Measurements from ENCODE around the gene ZBED4. TPM values are rescaled to one million over a fixed set of nuclear protein-coding genes. Genes with fewer than 3 reads are reported as not detected.

The ZBED4 gene
- total RNA-seq, 1 experiment from 2014 or later, result 21.6 TPM

- TF ChIP-seq, protein P1, sequence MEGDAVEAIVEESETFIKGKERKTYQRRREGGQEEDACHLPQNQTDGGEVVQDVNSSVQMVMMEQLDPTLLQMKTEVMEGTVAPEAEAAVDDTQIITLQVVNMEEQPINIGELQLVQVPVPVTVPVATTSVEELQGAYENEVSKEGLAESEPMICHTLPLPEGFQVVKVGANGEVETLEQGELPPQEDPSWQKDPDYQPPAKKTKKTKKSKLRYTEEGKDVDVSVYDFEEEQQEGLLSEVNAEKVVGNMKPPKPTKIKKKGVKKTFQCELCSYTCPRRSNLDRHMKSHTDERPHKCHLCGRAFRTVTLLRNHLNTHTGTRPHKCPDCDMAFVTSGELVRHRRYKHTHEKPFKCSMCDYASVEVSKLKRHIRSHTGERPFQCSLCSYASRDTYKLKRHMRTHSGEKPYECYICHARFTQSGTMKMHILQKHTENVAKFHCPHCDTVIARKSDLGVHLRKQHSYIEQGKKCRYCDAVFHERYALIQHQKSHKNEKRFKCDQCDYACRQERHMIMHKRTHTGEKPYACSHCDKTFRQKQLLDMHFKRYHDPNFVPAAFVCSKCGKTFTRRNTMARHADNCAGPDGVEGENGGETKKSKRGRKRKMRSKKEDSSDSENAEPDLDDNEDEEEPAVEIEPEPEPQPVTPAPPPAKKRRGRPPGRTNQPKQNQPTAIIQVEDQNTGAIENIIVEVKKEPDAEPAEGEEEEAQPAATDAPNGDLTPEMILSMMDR (IDR thresholded peaks at IDR 0.05 in 2 of 3, conservative IDR thresholded peaks at IDR 0.05 in 1 of 3; ENCODE audit: borderline replicate concordance in 1 of 3, insufficient read depth in 1 of 3, low read depth in 2 of 3, low read length in 2 of 3), result no peak
These were observed 73.3 kb downstream of the ZBED4 start (continued) for GRCh38 chr22:49926916-49927315.

GRCh38 chr22:49927483-49928184, 74.0 kb downstream of the ZBED4 start:
- H3K27me3 ChIP-seq (ENCODE audit: insufficient read depth, low read length), result no peaks in the 10 kb centered on the region
- no peak overlapping the region for H3K4me2 ChIP-seq (ENCODE audit: low read length)
- intact Hi-C loops (cut with micrococcal nuclease), result no loop called here
- H3K9ac ChIP-seq (ENCODE audit: low read length), result no peak overlapping the region
- H3K4me1 ChIP-seq (ENCODE audit: control insufficient read depth in 1 of 2, insufficient read depth in 2 of 2, low read length in 2 of 2), result peaks cover 4 to 16% of the 10 kb centered on the region in 2 experiments; a peak in 3 of 4 replicates
- ChIA-PET RAD21 (ENCODE audit: low non-redundant PET in 1 of 2, low total read pairs in 2 of 2, uncharacterized antibody in 2 of 2, unreplicated experiment in 2 of 2) (no interaction called here), CTCF (interaction anchor here (2.3 kb wide), 1 partner anchor 103 kb away, joined by 8 read pairs; no protein-coding TSS in a partner anchor), POLR2A (no interaction called here)
- no peak for DNase-seq (ENCODE audit: low read depth, low spot score)
- H3K36me3 ChIP-seq (ENCODE audit: control insufficient read depth in 1 of 2, insufficient read depth in 2 of 2, low read length in 2 of 2), result no peaks in the 10 kb centered on the region
- H3K9me3 ChIP-seq (ENCODE audit: control insufficient read depth in 1 of 2, insufficient read depth in 1 of 2, low read depth in 1 of 2, low read length in 2 of 2), result no peaks in the 10 kb centered on the region
- no peak for ATAC-seq
- no peak for TF ChIP-seq ZNF274 (IDR thresholded peaks at IDR 0.05; ENCODE audit: low read depth, low read length)
- TF ChIP-seq JUND (IDR thresholded peaks at IDR 0.05), result no peak
- TF ChIP-seq, protein P2, sequence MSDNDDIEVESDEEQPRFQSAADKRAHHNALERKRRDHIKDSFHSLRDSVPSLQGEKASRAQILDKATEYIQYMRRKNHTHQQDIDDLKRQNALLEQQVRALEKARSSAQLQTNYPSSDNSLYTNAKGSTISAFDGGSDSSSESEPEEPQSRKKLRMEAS (IDR thresholded peaks at IDR 0.05), result no peak
- H3K27ac ChIP-seq (ENCODE audit: low read depth, low read length), result no peak overlapping the region
- no peaks in the 10 kb centered on the region for H3K79me2 ChIP-seq (ENCODE audit: insufficient read depth, low read length)
- no peaks in the 10 kb centered on the region for H4K20me1 ChIP-seq (ENCODE audit: insufficient read depth)
- no peaks in the 10 kb centered on the region for H3K9me2 ChIP-seq (ENCODE audit: insufficient read depth)
- H3K4me3 ChIP-seq (replicated peaks in 1 of 2; ENCODE audit: low read depth in 1 of 2, low read length in 2 of 2), result no peak overlapping the region
- BruUV-seq (replicated peaks), result no TSS peak
- no peak overlapping the region for H2AFZ ChIP-seq (ENCODE audit: low read depth, low read length, poor library complexity, severe bottlenecking)

- no peak overlapping the region for H3K4me3 ChIP-seq (replicated peaks in 1 of 2; ENCODE audit: low read depth in 1 of 2, low read length in 2 of 2)
- TF ChIP-seq, protein P1 (IDR thresholded peaks at IDR 0.05 in 2 of 3, conservative IDR thresholded peaks at IDR 0.05 in 1 of 3; ENCODE audit: borderline replicate concordance in 1 of 3, insufficient read depth in 1 of 3, low read depth in 2 of 3, low read length in 2 of 3), result no peak
- TF ChIP-seq JUND (IDR thresholded peaks at IDR 0.05), result no peak
- no peak for TF ChIP-seq ATF3 (IDR thresholded peaks at IDR 0.05)
- no peak for TF ChIP-seq SRF (IDR thresholded peaks at IDR 0.05; ENCODE audit: low read depth)
- TF ChIP-seq SP1 (IDR thresholded peaks at IDR 0.05; ENCODE audit: low read depth), result no peak
- TF ChIP-seq TCF7L2 (IDR thresholded peaks at IDR 0.05; ENCODE audit: borderline replicate concordance, extremely low read depth, insufficient read depth, insufficient read length), result no peak
- no peak for TF ChIP-seq ELF1 (IDR thresholded peaks at IDR 0.05; ENCODE audit: borderline replicate concordance, low read depth)
- no peak for TF ChIP-seq RAD21 (IDR thresholded peaks at IDR 0.05; ENCODE audit: low read depth)
- TF ChIP-seq FOSL1 (IDR thresholded peaks at IDR 0.05; ENCODE audit: low read depth), result no peak
- TF ChIP-seq ZFX (IDR thresholded peaks at IDR 0.05), result no peak
- no peak for TF ChIP-seq CBX3 (IDR thresholded peaks at IDR 0.05; ENCODE audit: low read depth)
These were observed 74.5 kb downstream of the ZBED4 start for GRCh38 chr22:49928185-49928495.

More at GRCh38 chr22:49928185-49928495, 74.5 kb downstream of the ZBED4 start:
- H3K9me3 ChIP-seq (ENCODE audit: control insufficient read depth in 1 of 2, insufficient read depth in 1 of 2, low read depth in 1 of 2, low read length in 2 of 2), result no peaks in the 10 kb centered on the region
- no peaks in the 10 kb centered on the region for H3K36me3 ChIP-seq (ENCODE audit: control insufficient read depth in 1 of 2, insufficient read depth in 2 of 2, low read length in 2 of 2)
- no peak overlapping the region for H3K9ac ChIP-seq (ENCODE audit: low read length)
- peaks cover 5 to 21% of the 10 kb centered on the region in 2 experiments; a peak in 3 of 4 replicates for H3K4me1 ChIP-seq (ENCODE audit: control insufficient read depth in 1 of 2, insufficient read depth in 2 of 2, low read length in 2 of 2)
- intact Hi-C loops (cut with micrococcal nuclease), result no loop called here
- ATAC-seq (no peak), DNase-seq (ENCODE audit: low read depth, low spot score) (no peak)
- BruUV-seq (replicated peaks), result no TSS peak
- H3K79me2 ChIP-seq (ENCODE audit: insufficient read depth, low read length), result no peaks in the 10 kb centered on the region
- no peak overlapping the region for H3K4me2 ChIP-seq (ENCODE audit: low read length)
- CTCF ChIA-PET, result interaction anchor here (2.3 kb wide), 1 partner anchor 102 kb away, joined by 8 read pairs; no protein-coding TSS in a partner anchor
- no peak overlapping the region for H2AFZ ChIP-seq (ENCODE audit: low read depth, low read length, poor library complexity, severe bottlenecking)
- no peak overlapping the region for H3K27ac ChIP-seq (ENCODE audit: low read depth, low read length)
- no peaks in the 10 kb centered on the region for H4K20me1 ChIP-seq (ENCODE audit: insufficient read depth)
- no peaks in the 10 kb centered on the region for H3K9me2 ChIP-seq (ENCODE audit: insufficient read depth)
- POLR2A ChIA-PET, result no interaction called here
- no peaks in the 10 kb centered on the region for H3K27me3 ChIP-seq (ENCODE audit: insufficient read depth, low read length)
- RAD21 ChIA-PET (ENCODE audit: low non-redundant PET in 1 of 2, low total read pairs in 2 of 2, uncharacterized antibody in 2 of 2, unreplicated experiment in 2 of 2), result no interaction called here
